Nephron (organoid): Measurements from ENCODE around the gene ATG13.

Experiments used
- H3K27ac Mint-ChIP-seq, 3 experiments: 2 replicates each; pipeline ENCODE4 v1.8.0; 2020; ENCODE audit warnings: mixed read lengths in 3 of 3, mild to moderate bottlenecking in 2 of 3, moderate library complexity in 1 of 3
- H3K27me3 Mint-ChIP-seq: 2 replicates; pipeline ENCODE4 v1.8.0; 2021; ENCODE audit warnings: low read depth, mild to moderate bottlenecking, moderate library complexity, mixed read lengths
- H3K36me3 Mint-ChIP-seq: 2 replicates; pipeline ENCODE4 v1.8.0; 2020; ENCODE audit warnings: low read depth, mixed read lengths
- H3K4me1 Mint-ChIP-seq: 2 replicates; pipeline ENCODE4 v1.8.0; 2020; ENCODE audit warnings: mixed read lengths
- H3K4me3 Mint-ChIP-seq, 3 experiments: 2 replicates each; pipeline ENCODE4 v1.8.0; 2020; ENCODE audit warnings: mild to moderate bottlenecking in 3 of 3, mixed read lengths in 3 of 3, moderate library complexity in 2 of 3
- H3K9me3 Mint-ChIP-seq: 2 replicates; pipeline ENCODE4 v1.8.0; 2020; ENCODE audit warnings: mixed read lengths
- TF ChIP-seq, protein P1 (sequence below), 3 experiments: fragments of 200-600 bp; sonication (generic); IDR thresholded peaks; one replicate each; pipeline ENCODE4 v1.5.0; 2021; ENCODE audit warnings: antibody characterized with exemption in 3 of 3; ENCODE audit not compliant: unreplicated experiment in 3 of 3

Gene ATG13

DNA sequence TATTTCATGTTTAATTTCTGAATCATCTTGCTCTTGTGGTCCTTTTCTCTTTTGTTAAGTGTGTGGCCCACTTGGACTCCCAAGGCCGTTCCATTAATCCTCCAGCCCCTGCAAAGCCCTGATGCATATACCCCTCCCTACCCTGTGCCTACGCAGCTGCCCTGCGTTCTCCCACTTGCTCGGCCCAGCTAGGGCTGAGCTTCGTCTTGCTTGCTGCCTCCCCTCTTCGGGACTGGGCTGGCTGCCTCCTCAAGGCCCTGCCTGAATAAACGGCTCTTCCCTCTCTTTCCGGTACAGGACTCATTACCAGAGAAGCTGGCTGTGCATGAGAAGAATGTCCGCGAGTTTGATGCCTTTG lies 54.6 kb downstream of the ATG13 start:
- no peak overlapping the region for H3K4me3 Mint-ChIP-seq
- no peaks in the 10 kb centered on the region for H3K9me3 Mint-ChIP-seq
- H3K4me1 Mint-ChIP-seq, result peaks cover 46% of the 10 kb centered on the region
- peak overlapping the region in 1 of 3 experiments; percentile 14 for H3K27ac Mint-ChIP-seq
- TF ChIP-seq, protein P1, sequence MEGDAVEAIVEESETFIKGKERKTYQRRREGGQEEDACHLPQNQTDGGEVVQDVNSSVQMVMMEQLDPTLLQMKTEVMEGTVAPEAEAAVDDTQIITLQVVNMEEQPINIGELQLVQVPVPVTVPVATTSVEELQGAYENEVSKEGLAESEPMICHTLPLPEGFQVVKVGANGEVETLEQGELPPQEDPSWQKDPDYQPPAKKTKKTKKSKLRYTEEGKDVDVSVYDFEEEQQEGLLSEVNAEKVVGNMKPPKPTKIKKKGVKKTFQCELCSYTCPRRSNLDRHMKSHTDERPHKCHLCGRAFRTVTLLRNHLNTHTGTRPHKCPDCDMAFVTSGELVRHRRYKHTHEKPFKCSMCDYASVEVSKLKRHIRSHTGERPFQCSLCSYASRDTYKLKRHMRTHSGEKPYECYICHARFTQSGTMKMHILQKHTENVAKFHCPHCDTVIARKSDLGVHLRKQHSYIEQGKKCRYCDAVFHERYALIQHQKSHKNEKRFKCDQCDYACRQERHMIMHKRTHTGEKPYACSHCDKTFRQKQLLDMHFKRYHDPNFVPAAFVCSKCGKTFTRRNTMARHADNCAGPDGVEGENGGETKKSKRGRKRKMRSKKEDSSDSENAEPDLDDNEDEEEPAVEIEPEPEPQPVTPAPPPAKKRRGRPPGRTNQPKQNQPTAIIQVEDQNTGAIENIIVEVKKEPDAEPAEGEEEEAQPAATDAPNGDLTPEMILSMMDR (IDR thresholded peaks at IDR 0.05; ENCODE audit: unreplicated experiment in 3 of 3), result no peak
- peaks cover 61% of the 10 kb centered on the region for H3K36me3 Mint-ChIP-seq
- H3K27me3 Mint-ChIP-seq, result no peaks in the 10 kb centered on the region

DNA sequence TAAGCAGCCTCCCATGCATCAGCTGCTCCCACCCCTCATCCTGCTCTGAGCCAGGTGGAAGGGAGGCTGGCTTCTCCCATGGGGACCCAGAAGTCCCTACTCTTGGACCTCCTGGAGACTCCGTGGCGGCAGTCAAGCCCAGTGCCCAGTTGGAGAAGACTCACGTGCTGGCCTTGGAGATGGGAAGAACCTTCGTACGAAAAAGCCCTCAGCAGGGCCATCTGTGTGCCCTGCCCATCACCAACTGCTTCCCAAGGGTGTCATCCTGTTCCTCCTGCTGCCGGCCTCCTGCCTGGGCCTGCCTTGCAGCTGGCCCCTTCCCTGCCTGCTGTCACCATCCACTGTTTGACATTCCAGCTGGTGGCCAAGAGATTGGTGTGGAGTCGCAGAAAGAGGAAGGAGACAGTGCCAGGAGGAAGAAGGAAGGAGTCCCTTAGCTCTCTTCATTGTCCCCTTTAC lies 55.1 kb downstream of the ATG13 start:
- H3K4me3 Mint-ChIP-seq, result no peak overlapping the region
- H3K27me3 Mint-ChIP-seq, result no peaks in the 10 kb centered on the region
- H3K36me3 Mint-ChIP-seq, result peaks cover 61% of the 10 kb centered on the region
- peak overlapping the region in 2 of 3 experiments; percentile 23 to 27 for H3K27ac Mint-ChIP-seq
- TF ChIP-seq, protein P1 (IDR thresholded peaks at IDR 0.05; ENCODE audit: unreplicated experiment in 3 of 3), result no peak
- H3K9me3 Mint-ChIP-seq, result no peaks in the 10 kb centered on the region
- peaks cover 42% of the 10 kb centered on the region for H3K4me1 Mint-ChIP-seq

DNA sequence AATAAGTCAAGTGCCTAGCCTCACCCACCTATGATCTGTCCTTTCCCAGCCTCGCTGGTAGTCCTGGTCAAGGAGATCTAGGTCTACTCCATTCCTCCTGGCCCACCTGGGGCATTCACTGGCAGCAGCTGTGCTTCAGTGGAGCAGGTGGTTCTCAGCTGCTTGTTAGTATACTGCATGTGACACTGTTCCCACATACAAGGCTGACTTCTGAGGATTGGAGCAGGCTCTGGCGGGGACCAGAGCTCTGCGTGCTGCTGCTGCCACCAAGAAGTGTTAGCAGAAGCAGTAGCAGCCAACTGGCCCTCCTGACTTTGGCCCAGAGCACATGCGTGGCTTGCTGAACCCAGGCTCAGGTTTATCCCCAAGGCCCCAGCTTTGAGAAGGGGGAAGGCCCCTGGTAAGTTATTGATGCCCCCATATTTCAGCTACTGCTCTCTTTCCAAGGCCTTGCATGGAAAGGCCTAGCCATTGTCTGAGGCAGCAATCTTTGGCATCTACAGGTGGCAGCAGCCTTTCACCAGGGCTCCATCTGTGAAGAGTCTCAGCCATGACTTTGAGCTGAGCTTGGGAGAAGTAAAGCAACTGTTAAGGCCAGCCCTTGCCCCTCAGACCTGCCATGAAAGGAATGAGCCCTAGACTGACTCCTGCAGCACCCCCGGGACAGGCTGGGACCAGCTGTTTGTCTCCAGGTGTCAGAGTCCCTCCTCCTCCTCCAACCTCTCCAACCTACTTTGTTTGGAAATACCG lies 56.5 kb downstream of the ATG13 start:
- H3K27ac Mint-ChIP-seq, result peak overlapping the region; percentile 90 to 95 (median 91)
- TF ChIP-seq, protein P1 (IDR thresholded peaks at IDR 0.05; ENCODE audit: unreplicated experiment in 3 of 3), result no peak
- H3K4me3 Mint-ChIP-seq, result no peak overlapping the region
- H3K9me3 Mint-ChIP-seq, result no peaks in the 10 kb centered on the region
- H3K36me3 Mint-ChIP-seq, result peaks cover 57% of the 10 kb centered on the region
- H3K4me1 Mint-ChIP-seq, result peaks cover 35% of the 10 kb centered on the region
- H3K27me3 Mint-ChIP-seq, result no peaks in the 10 kb centered on the region

DNA sequence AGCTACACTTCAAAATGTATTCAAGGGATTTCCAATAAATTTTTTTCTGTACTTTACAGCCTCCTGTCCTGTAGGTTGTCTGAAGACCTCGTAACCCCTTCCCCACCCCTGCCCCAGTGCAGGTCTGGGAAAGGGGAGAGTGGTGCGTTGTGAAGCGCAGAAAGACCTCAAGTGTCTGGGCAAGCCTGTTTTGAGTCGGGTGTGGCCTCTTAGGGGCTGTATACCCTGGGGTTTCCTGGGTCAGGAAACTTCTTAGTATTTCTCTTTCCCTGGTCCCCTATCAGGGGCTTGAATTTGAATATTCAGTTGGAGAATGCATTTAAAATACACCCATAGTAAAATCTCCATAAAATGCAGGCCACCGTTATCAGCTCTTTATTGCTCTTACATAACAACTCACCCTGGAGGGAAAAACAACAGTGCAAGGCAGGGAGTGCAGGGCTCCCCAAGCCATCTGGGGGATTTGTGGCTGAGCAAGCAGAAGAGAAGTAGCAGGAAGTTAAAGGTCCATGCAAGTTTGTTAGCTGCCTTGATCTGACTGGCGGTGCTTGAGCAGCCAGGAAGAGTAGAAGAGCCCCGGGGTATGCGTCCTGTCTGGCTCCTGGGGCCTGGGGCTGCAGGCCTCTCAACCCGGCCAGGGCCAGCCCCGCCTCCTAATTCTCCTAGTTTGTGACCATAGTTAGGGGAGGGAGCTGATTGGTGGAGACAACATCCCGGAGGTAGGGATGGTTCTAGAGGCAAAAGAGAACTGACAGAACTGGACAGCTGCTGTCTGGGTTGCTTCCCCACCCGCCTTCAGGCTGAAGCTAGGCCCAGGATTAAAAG lies 57.3 kb downstream of the ATG13 start:
- Mint-ChIP-seq H3K9me3 (no peaks in the 10 kb centered on the region), H3K27ac (peak overlapping the region; percentile 90 to 95 (median 91)), H3K36me3 (peaks cover 49% of the 10 kb centered on the region), H3K4me1 (peaks cover 30% of the 10 kb centered on the region), H3K4me3 (peak overlapping the region in 2 of 3 experiments; percentile 2 to 44), H3K27me3 (no peaks in the 10 kb centered on the region)
- TF ChIP-seq, protein P1 (IDR thresholded peaks at IDR 0.05; ENCODE audit: unreplicated experiment in 3 of 3), result no peak

DNA sequence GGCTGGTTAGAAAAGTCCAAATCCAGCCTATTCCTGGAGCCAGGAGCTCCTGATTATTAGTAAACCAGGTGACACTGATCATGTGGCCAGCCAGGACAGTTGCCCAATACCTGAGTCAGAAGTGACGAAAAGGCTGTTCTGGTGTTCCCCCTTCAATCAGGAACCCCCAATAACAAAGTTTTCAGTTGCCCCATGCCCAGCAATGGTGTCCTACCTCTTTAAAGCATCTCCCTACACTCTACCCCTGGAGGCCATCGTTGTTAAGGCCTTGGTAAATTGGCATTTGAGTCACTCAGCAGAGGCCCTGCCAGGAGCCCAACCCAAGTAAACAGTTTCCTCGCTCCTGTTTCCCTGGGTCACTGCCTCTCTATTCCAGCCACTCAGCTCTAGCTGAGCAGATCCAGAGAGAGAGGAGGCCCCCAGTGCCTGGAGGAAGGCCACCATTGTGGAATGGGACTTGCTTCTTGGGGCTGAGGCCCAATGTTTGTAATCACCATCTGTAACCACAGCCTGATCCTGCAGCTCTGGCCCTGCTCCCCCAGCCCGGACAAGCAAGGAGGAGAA lies 58.0 kb downstream of the ATG13 start:
- no peak overlapping the region for H3K4me3 Mint-ChIP-seq
- peaks cover 46% of the 10 kb centered on the region for H3K36me3 Mint-ChIP-seq
- H3K4me1 Mint-ChIP-seq, result peaks cover 28% of the 10 kb centered on the region
- H3K27me3 Mint-ChIP-seq, result no peaks in the 10 kb centered on the region
- peak overlapping the region; percentile 90 to 95 (median 91) for H3K27ac Mint-ChIP-seq
- TF ChIP-seq, protein P1 (IDR thresholded peaks at IDR 0.05; ENCODE audit: unreplicated experiment in 3 of 3), result no peak
- no peaks in the 10 kb centered on the region for H3K9me3 Mint-ChIP-seq
